GM23338 (cell line): ENCODE results near the gene CYB5B. TPM values are rescaled to one million over a fixed set of nuclear protein-coding genes. Genes with fewer than 3 reads are reported as not detected.

Experiments
- ATAC-seq: fragments of 200-7000 bp; cut with Tn5 transposase; 3 replicates; pipeline ENCODE4 v1.9.1; 2020
- DNase-seq: peaks from one replicate; pipeline ENCODE4 v3.0.0-alpha.2; 2015; ENCODE audit warnings: low spot score
- H2AFZ ChIP-seq: fragments of 200-600 bp; sonication (generic); 2 replicates; pipeline ENCODE4 v1.8.0; 2016; ENCODE audit warnings: antibody characterized with exemption, mild to moderate bottlenecking, moderate library complexity
- H3F3A ChIP-seq: fragments of 200-600 bp; sonication (generic); replicated peaks from 2 replicates; pipeline ENCODE4 v1.8.0; 2017; ENCODE audit warnings: antibody characterized with exemption, mixed run types, low read depth
- H3K27ac ChIP-seq: fragments of 200-600 bp; sonication (generic); 2 replicates; pipeline ENCODE4 v1.6.1; 2016; ENCODE audit warnings: low read depth
- H3K27me3 ChIP-seq: fragments of 200-600 bp; sonication (generic); 2 replicates; pipeline ENCODE4 v1.8.0; 2016; ENCODE audit warnings: mild to moderate bottlenecking, mixed run types, moderate library complexity; ENCODE audit not compliant: insufficient read depth
- H3K36me3 ChIP-seq: fragments of 200-600 bp; sonication (generic); 2 replicates; pipeline ENCODE4 v1.8.0; 2016; ENCODE audit warnings: mild to moderate bottlenecking; ENCODE audit not compliant: insufficient read depth
- H3K4me1 ChIP-seq: fragments of 200-600 bp; sonication (generic); 2 replicates; pipeline ENCODE4 v1.8.0; 2016; ENCODE audit warnings: mild to moderate bottlenecking, moderate library complexity; ENCODE audit not compliant: insufficient read depth
- H3K4me2 ChIP-seq: fragments of 200-600 bp; sonication (generic); 2 replicates; pipeline ENCODE4 v1.7.1; 2017; ENCODE audit warnings: mixed run types
- H3K4me3 ChIP-seq: fragments of 200-600 bp; sonication (generic); 2 replicates; pipeline ENCODE4 v1.6.1; 2016; ENCODE audit warnings: mixed run types
- H3K79me2 ChIP-seq: fragments of 200-600 bp; sonication (generic); replicated peaks from 2 replicates; pipeline ENCODE4 v1.8.0; 2017; ENCODE audit warnings: mild to moderate bottlenecking; ENCODE audit not compliant: insufficient read depth
- H3K9me2 ChIP-seq: fragments of 200-600 bp; sonication (generic); 2 replicates; pipeline ENCODE4 v1.8.0; 2017; ENCODE audit not compliant: insufficient read depth
- H4K20me1 ChIP-seq: fragments of 200-600 bp; sonication (generic); replicated peaks from 2 replicates; pipeline ENCODE4 v1.8.0; 2017; ENCODE audit warnings: mild to moderate bottlenecking; ENCODE audit not compliant: insufficient read depth
- H3K27ac Mint-ChIP-seq: 2 replicates; pipeline ENCODE4 v1.8.0; 2020; ENCODE audit warnings: inconsistent platforms, mild to moderate bottlenecking, moderate library complexity, mixed read lengths
- H3K27me3 Mint-ChIP-seq: 3 replicates; pipeline ENCODE4 v1.8.0; 2022; ENCODE audit warnings: low read depth, mild to moderate bottlenecking, moderate library complexity, mixed read lengths, inconsistent platforms; ENCODE audit not compliant: insufficient read depth, poor library complexity
- H3K36me3 Mint-ChIP-seq: 3 replicates; pipeline ENCODE4 v1.8.0; 2021; ENCODE audit warnings: low read depth, mild to moderate bottlenecking, inconsistent platforms, moderate library complexity, mixed read lengths
- H3K4me1 Mint-ChIP-seq: 3 replicates; pipeline ENCODE4 v1.8.0; 2020; ENCODE audit warnings: mild to moderate bottlenecking, inconsistent platforms, mixed read lengths
- H3K4me3 Mint-ChIP-seq: 3 replicates; pipeline ENCODE4 v1.8.0; 2021; ENCODE audit warnings: moderate library complexity, mild to moderate bottlenecking, inconsistent platforms, mixed read lengths
- H3K9me3 Mint-ChIP-seq: 3 replicates; pipeline ENCODE4 v1.8.0; 2020; ENCODE audit warnings: moderate library complexity, mild to moderate bottlenecking, inconsistent platforms, mixed read lengths
- ETS1 ChIP-seq: IDR thresholded peaks from 2 replicates; pipeline ENCODE4 v1.6.1; 2016; ENCODE audit warnings: antibody characterized with exemption
- ZNF331 ChIP-seq: fragments of 250-450 bp; sonication (Bioruptor Pico); IDR thresholded peaks from 2 replicates; pipeline ENCODE4 v1.5.0; 2020; ENCODE audit warnings: low read depth, mild to moderate bottlenecking, moderate library complexity
- ZNF462 ChIP-seq: fragments of 250-450 bp; sonication (Bioruptor Pico); IDR thresholded peaks from 2 replicates; pipeline ENCODE4 v1.5.0; 2020; ENCODE audit warnings: mild to moderate bottlenecking, moderate library complexity
- polyA plus RNA-seq: library from polyadenylated mRNA; unstranded; fragments of >200 nt; fragmentation: Nextera tagmentation; extraction: Ambion mirVana; gene quantifications from 2 replicates; pipeline ENCODE4 v1.2.1, GENCODE V29; 2016
- total RNA-seq: library from RNA; depleted of rRNA; stranded (reverse); fragments of >200 nt; shearing (Covaris generic); gene quantifications from 2 replicates; pipeline ENCODE4 v1.2.3, GENCODE V29; 2014

The CYB5B gene
- total and polyA plus RNA-seq, 2 experiments from 2014 or later = 72.0 to 110 TPM

- Histone ChIP-seq H2AFZ (peak overlapping the region; percentile 38; the same call in 1 of the 2 replicates), H3K27me3 (no peaks in the 10 kb centered on the region), H4K20me1 (no peaks in the 10 kb centered on the region), H3K4me2 (no peak overlapping the region), H3K4me1 (no peaks in the 10 kb centered on the region), H3K27ac (no peak overlapping the region), H3K9me2 (no peaks in the 10 kb centered on the region), H3K4me3 (no peak overlapping the region), H3K36me3 (no peaks in the 10 kb centered on the region), H3F3A (no peaks in the 10 kb centered on the region), H3K79me2 (no peaks in the 10 kb centered on the region)
- peaks cover 6% of the 10 kb centered on the region for H3K27me3 Mint-ChIP-seq
- H3K36me3 Mint-ChIP-seq = no peaks in the 10 kb centered on the region
- DNase-seq (no peak), ATAC-seq (no peak)
- no peak overlapping the region for H3K4me3 Mint-ChIP-seq
- no peaks in the 10 kb centered on the region; the same call in 2 of the 3 replicates for H3K4me1 Mint-ChIP-seq
- H3K9me3 Mint-ChIP-seq = no peaks in the 10 kb centered on the region; the same call in 2 of the 3 replicates
- TF ChIP-seq ETS1 = no peak
- no peak for TF ChIP-seq ZNF462
- TF ChIP-seq ZNF331 = no peak
- H3K27ac Mint-ChIP-seq = no peak overlapping the region
These were observed 14.0 kb upstream of the CYB5B start for GRCh38 chr16:69410219-69410990.
